Esophagus squamous epithelium (tissue), 4 donors: ENCODE data around the gene MOB3B.

Experiments used
- CTCF ChIP-seq, 6 experiments: fragments of 450-650 bp in 4 of 6; fragments of 200-600 bp in 2 of 6; sonication (generic) in 2 of 6; IDR thresholded peaks; one replicate each; pipeline ENCODE4 v1.5.1; 2016 to 2019; ENCODE audit warnings: antibody characterized with exemption in 6 of 6, mild to moderate bottlenecking in 4 of 6, moderate library complexity in 4 of 6
- POLR2A ChIP-seq, 4 donors: fragments of 450-650 bp; IDR thresholded peaks; one replicate each; pipeline ENCODE4 v1.6.1; 2017; ENCODE audit warnings: antibody characterized with exemption in 4 of 4, mild to moderate bottlenecking in 4 of 4, moderate library complexity in 3 of 4

DNA sequence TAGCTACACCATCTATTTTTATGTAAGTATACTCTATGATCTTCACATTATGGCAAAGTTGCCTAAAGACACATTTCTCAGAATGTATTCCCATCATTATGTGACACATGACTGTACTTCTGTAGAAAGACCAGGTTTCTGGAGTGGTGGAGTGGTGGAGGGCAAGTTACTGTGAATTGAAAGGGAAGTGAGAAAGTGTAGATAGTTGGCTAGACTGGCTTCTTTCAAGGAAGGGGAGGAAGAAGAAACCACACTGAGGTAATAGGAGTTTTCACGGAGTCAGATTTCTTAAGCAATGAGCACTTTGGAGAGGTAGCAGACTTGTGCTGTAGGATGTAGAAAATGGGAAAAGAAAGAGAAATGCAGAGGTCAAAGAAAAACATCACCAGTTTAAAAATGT is 181.7 kb downstream of the MOB3B start:
- TF ChIP-seq CTCF (IDR thresholded peaks at IDR 0.05) (no peak), POLR2A (IDR thresholded peaks at IDR 0.05) (no peak)
